HS-5 (cell line): Measurements from ENCODE around the gene DHRS12.

Experiments used
- DNase-seq: peaks from one replicate; pipeline ENCODE4 v3.0.0-alpha.2; 2012; ENCODE audit warnings: low read depth

The DHRS12 gene, protein sequence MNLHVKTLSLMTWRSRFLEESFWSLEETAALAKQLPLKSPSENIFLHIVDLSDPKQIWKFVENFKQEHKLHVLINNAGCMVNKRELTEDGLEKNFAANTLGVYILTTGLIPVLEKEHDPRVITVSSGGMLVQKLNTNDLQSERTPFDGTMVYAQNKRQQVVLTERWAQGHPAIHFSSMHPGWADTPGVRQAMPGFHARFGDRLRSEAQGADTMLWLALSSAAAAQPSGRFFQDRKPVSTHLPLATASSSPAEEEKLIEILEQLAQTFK

DNA sequence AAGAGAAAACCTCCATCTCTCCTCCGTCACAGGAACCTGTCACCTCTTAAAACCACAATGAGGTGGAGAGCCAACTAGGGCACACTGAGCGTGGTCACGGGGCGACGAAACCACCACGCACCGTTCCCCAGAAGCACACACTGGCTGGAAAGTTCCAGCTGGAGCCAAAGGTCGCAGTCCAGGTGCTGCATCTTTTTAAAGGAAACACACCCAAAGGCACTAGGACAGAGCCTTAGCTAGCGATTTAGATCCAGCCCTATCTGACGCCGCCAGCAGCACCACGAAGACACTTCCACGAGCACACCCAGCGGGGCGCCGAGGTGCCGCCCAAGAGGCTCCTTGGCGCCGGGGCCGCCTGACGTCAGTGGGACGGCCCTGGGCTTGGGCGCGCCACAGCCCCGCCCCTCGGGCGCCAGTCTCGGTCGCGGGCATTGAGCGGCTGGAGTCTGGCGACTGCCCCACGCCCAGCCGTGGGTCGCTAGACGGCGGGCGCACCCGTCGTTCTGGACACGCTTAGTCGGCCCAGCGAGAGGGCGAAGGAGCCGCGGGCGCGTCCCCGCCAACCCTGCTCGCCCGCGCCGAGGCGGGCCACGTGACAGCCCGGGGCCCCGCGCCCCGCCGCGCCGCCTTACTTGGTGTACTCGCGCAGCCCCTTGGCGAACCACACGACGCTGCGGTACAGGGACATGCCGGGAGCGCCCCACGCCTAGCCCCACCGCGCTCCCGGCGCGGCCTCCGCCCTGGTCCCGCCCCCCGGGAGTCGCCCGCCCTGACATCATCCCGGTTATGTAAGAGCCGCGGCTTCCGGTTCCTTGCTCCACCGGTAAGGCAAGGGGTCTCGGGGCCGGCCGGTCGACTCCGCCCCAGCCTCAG is at the start of gene DHRS12:
TSS of gene DHRS12 (minus strand) at position 742 of the 873 bp plus-strand sequence. CDS start 4,504 bp downstream, outside the sequence.
- DNase-seq = no peak

DNA sequence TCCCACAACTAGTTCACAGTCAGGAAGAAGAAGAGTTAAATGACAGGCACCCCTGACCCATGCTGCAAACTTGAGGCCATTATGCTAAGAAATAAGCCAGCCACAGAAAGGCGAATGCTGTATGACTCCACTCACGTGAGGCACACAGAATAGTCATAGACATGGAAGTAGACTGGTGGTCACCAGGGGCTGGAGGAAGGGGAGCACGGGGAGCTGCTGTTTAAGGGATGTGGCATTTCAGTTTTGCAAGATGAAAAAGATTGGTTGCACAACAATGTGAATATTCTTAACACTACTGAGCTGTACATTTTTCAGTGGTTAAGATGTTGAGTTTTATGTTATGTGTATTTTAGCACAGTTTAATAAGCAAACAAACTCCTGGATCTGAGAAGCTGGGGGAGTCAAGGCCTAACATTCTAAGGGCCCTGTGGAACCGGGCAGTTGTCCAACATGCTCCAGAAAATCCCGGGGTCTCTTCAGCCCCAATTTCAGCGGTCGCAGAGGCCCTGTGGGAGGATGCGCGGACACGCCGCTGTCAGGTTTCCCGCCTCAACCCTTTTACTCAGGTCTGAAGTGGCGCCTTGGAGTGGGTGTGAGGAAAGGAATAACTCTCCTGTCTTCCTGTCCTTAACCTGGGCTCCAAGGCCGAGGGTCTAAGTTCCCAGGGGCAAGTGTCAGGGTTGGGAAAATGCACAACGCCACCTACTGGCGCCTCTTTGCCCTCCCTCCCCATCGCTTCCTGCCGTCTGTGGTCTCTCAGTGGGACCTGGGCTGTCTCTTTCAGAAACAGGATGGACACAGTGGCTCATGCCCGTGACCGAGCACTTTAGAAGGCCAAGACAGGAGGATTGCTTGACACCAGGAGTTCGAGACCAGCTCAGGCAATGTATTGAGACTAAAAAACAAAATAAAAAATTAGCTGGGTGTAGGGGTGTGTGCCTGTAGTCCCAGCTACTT is 45.5 kb upstream of the DHRS12 start:
- no peak for DNase-seq

DNA sequence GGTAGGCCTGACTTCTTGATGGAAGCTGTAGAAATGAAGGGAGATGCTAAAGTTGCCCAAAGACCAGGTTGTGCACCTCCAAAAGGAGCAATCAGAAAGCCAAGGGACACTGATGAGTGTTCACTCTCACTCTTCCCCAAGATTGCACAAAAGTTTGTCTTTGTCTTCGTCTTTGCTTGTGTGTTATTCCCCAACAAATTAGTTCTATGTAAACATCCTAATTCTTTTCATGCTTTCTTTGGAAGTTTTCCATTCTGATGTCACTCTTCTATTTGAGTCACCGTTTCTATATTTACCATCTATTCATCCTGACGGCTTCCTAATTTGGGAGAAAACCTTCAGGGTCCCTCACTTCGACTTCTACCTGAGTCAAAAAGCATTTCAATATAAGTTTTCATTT is 44.7 kb upstream of the DHRS12 start:
- DNase-seq = no peak

DNA sequence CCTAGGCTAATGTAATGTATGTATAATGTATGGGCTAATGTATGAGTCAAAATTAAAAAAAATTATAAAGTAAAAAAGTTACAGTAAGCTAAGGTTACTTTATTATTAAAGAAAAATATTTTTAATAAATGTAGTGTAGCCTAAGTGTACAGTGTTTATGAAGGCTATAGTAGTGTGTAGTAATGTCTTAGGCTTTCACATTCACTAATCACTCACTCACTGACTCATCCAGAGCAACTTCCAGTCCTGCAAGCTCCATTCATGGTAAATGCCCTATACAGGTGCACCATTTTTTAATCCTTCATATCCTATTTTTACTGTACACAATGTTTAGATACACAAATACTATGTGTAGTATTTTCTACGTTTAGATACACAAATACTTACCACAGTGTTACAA is 42.8 kb upstream of the DHRS12 start:
- no peak for DNase-seq

DNA sequence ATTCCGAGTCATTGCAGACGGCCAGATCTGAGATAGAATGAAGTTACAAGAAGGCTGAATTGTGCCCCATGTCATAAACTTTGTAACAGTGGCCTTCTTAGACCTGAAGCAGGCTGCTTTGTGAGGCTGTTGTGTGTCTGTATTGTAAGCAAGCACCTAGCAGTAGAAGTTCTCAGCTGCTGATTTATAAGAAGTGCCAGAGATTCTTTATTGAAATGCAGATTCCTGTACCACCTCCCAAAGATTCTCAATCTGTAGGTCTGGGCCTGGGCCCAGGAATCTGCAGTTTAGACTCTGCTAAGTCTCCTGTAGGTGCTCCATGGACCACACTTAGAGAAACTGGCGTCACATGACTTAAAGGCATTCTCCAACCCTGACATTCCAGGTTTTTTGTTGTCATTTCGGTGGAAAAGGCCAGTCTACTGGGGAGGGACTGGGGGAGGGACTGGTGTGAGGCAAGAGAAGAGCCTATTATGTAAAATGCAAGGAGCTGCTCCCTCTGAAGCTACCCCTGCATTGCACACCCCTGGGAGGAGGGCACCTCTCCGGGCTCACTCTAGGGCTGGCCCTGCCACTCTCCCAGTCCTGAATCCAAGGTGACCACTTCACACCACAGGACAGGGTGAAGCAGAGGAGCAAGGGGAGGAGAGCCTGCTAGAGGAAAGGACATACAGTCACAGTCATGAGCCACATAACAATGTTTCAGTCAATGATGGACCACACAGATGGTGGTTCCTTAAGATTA is 41.8 kb upstream of the DHRS12 start:
- DNase-seq = no peak

DNA sequence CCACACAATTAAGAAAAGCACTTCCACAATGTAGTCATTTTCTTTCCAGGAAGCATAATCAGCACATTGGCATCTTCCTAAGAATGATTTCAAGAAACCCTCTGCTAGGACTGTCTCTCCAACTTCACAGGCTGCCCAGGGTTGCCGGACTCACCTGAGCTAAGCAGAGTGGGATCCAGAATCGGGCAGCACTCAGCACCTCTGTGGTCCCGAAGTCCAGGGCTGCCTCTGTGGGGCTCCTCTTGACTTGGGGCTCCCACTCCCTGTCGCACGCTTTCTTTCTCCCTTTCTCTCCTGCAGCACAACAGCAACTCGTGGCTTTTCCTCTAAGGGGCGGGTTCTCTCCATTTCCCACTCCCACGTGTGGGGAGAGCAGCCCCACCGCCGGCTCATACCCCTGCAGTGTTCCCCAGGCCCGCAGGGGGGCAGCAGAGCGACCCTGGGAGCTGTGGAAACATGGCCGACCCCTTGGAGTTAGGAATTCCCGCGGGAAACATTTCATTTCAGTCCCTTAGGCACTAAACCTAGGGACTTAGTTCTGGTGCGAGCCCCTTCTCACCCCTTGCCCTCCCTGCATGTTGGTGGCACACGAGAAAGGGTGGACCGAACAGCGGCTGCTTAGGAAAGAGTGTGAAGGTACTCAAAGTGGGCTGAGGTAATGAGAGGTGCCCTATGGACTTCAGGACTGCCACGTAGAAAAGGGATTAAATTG is 41.1 kb upstream of the DHRS12 start, which contains the start of gene TMEM272:
TSS of gene TMEM272 (minus strand) at position 316 of the 712 bp plus-strand sequence. CDS start 6,647 bp downstream, outside the sequence.
- DNase-seq = no peak

DNA sequence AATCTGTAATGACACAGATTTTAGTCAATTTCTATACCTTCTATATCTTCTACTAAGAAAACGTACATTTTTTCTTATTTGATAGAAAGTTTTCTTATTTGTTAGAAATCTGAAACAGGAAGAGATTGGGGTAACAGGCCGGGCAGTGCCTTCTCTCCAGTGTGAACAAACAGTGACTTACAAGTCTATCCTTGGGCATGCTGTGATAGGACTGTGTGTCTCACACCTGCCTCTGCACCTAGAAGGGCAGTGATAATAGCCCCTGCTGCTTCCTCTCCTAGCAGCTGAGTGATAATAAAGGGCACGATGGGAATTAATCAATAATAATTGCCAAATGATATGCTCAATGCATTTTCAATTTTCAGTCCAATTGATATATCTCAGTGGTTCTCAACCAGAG is 39.6 kb upstream of the DHRS12 start:
- DNase-seq = no peak

DNA sequence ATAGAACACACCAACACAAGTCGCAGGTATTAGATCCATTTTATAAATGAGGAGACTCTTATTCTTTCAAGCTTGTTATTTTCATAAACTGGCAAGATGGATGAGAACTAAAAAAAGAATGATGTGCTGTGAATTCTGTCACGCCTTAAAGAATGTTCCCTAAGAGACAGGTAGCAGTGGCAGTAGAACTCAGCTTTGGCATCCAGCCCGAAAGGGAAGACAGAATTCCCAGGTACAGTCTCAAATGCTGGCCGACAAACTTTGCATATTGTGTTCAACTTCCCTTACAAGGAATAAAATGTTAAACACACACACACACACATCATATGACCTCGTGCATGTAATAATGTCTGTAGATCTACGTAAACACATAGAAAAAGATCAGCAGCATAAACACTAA is 37.8 kb upstream of the DHRS12 start:
- DNase-seq = no peak

DNA sequence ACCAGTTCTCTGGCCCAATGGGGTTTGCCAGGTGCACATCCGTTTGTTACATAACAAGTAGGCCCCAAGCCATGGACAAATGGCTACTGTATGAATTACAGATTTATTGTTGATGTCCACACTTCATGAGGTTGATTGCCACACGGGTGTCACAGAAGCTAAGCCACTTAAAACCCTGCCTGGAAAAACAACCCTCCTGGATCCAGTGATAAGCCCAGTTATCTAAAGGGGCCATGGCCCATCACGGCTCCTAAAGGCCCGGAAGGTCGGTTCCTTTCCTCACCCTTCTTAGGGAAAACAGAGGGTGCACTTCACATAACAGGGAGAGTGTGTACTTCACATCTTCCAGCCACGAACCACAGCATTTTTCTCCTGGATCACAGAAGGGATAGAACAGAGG is 37.0 kb upstream of the DHRS12 start:
- DNase-seq = no peak

DNA sequence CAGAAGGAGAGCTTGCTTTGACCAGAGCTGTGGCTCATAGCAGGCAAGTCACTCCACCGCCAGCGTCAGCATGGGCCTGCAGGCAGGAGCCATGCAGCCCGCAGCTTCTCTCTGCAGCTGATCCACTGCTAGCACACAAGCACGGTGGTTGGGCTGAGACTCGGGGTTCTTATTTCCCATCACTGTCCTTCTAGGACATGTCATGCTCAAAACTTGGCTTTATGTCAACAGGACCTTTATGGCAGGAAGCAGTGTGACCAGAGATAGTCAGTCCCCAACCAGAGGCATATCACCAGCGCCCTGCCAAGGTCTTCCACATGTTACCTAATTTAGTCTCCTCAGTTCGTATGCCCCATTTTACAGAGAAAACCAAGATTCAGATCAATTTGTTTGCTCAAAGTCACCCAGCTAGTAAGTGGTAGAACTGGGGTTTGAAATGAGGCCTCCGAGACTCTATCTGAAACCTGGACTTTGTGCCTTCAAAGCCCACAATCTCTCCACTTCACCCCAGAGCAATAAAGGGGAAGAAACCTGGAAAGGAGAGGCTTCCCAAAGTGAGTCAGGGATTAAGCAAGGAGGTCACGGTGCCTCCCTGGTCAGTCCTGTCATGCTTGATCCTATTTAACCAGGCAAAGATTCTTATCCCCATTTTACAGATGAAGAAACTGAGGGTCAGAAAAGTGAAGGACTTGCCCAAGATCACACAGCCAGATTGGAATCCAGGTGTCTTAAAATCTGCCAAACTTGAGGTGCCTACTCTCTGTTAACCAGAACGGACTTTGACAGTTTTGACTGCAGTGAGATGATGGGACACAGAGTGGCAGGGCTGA is 36.0 kb upstream of the DHRS12 start:
- no peak for DNase-seq

DNA sequence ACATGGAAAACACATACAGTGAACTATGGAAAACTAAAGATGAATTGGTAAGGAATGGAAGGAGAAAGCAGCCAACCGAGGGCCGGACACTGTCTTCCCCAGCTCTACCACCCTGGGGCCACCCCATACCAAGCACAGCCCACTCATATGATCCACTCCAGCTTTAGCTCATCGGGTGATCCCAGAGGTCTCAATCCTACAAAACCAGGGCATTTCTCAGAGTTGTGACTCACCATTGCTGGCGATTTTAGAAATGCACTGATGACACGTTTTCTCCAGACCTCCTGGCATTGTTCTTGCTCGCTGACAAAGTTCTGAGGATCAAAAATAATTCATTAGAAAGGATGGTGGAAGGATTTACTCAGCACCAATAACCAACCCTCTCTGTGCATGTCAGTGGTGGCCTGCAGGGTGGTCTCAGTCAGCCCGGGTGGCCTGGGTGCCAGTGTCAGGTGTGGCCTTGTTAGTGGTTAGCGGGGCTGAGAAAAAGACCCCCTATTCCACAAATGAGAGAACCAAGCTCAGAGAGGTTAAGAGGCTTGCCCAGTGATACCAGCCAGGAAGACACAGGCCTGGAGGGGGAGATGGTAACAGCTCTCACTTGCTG is 34.4 kb upstream of the DHRS12 start:
- peak; percentile 28 for DNase-seq

DNA sequence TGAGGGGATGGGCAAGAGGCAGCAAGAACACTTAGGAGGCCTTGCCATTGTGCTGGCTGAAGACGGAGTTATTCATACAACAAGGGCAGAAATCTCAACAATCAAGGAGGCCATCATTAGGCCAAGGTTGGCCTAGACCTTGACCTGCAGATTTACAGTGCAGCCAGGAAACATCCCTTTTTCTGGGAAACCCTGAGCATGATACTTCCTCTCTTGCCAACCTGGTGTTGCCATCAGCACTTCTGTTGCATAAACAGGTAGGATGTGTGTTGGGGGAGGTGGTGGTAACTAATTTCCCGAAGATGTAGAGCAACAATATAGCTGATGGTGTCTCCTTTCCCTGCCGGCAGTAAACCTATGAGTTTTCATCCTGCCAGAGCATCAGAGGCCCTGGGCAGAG is 33.1 kb upstream of the DHRS12 start:
- DNase-seq = no peak

DNA sequence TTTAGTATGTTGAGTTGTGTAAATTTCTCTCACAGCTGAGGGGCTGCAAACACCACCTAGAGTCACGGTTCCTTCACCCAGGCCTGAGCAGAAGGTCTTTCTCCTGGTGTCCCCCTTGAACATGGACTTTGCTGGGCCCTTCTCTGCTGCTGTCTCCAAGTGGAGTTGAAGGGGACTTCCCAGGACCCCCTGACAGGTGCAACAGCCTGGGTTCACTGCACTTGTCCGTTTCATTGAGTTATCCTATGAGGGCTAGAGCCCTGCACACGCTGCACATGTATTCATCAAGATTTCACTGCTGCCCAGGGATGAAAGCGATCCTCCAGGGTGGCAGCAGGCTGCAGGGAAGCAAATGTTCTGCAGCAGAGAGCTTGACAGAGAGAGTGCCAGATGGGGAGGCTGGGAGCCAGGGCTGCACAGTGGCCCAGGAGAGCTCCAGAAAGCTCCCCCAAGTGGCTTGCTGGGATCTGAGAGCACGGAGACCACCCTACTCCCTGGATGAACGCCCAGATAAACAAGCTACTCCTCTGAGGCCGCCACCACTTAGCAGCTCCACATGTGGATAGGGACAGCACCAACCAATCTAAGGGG is 30.7 kb upstream of the DHRS12 start:
- no peak for DNase-seq

DNA sequence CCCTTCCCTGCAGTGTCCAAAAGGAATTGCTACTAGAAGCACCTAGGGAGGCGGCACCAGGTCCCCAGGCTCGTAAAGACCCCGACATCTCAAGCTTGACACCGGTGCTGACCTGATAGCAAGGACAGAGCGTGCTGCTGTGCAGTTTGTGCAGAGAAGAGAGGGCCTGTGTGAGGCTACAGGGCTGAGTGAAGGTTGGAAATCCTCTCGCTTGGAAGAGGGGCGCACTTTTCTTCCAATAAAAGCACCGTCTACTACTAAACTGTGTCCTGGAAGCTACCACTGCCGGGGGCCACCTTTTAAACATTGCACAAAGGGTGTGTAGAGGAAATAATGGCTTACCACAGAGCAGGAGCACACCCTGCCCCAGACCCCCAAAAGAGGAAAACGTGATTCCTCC is 30.0 kb upstream of the DHRS12 start:
- no peak for DNase-seq

DNA sequence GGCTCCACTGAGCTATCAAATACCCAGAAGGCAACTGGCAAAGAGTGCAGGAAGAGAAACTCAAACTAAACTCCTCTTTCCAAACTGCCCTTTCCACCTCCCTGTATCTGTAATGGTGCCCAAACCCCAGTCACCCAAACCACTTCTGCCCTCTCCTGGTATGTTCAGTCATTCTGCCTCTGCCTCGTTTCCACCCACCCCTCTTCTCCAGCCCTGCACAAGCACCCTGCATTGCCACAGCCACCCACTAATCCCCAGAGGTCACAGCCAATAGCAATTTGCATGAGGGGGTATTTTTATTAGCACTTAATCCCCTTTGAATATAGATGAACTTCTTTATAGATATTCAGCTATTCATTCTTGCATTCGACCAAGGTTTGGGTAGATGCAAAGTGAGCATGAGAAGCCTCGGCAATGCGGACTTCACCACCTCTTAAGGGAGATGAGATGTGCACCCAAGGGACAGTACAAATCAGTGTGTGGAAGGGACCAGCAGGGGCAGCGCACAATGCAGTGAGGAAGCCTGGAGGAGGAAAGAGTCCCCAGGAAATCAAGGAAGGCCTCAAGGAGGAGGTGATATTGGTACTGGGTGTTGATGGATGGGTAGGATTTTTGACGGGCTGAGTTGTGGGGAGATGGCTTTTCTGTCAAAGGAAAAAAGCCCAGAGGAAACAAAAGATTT is 28.6 kb upstream of the DHRS12 start:
- DNase-seq = no peak

DNA sequence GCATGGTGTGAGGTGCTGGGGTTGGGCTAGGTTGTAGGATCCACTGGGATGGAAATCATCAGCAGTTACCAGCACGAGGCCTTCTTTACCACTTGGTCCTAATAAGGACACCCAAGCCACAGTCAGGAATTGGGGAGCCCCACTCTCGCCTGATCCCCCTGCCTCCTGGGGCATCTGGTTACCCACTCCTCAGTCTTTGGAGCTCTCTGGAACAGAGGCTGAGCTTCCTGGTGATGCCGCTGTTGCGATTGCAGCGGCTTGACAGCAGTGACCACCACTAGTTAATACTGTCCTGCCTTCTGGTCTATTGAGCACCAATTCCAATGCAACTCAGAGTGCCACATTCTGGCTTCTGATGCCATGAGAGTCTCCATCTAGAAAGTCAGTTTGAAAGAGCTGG is 27.6 kb upstream of the DHRS12 start:
- DNase-seq = no peak

DNA sequence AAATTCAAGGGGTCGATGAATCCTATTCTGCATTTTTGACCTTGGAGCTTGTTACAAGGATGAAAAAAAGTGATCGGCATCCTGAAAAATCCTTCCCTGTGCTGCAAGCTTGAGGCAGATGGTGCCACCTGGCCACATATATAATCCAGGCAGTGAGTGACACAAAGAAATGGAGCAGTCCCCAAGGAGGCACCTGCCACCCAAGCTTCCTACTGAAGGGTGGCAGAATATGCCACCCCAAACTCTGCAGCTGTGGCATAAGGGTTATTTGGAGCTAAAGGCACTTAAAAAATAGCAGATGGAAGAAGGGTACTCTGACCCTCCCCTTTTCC is 25.6 kb upstream of the DHRS12 start:
- DNase-seq = no peak

DNA sequence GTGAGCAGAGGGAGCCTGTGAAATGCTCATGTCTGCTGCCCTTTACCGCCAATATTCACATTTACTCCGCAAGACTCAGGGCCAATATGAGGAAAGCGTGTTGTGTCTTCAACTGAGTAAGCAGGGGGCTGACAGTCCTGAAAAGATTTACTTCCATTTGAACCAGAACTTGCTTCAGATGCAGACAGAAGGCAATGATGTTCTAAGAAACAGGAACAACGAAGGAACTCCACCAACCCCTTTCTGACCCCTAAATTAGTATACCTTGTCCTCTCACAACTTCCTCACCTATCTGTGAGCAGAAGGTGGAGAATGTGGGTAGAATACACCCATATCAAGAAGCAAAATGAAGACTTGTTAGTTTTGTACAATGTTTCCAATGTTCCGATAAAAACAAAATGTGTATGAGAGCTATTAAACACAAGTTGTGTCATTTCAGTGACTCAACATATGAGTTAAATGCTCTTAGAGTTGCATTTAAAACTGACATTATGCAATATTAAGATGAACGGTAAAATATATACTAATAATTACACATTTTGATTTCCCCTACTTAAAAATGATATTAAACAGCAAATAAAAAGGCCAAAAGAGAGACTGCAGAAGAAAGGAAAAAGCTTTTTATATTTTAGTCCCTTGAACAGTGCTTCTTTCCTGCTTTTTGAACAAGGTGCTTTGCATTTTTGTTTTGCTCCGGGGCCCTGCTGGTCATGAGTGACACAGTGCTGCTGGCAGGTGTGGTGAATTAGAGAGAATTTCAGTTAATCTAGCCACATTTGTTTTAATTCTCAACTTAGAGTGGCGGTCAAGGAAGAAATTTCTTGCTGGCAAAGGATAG is 25.0 kb upstream of the DHRS12 start:
- DNase-seq = no peak
